HFF-Myc (cell line): Measurements from ENCODE around the gene NT5M.

Experiments
- DNase-seq: peaks from one replicate; pipeline ENCODE4 v3.0.0-alpha.2; 2011; ENCODE audit warnings: low read depth; ENCODE audit errors: extremely low read depth
- H3K4me3 ChIP-seq: replicated peaks from 2 replicates; pipeline ENCODE4 v1.5.1; 2011; ENCODE audit warnings: low read depth, mild to moderate bottlenecking, control low read depth, low read length
- TF ChIP-seq, protein P1 (sequence below): IDR thresholded peaks from 2 replicates; pipeline ENCODE4 v1.5.1; 2012; ENCODE audit warnings: mild to moderate bottlenecking, low read depth, low read length, control low read depth; ENCODE audit errors: missing control alignments

NT5M gene

DNA sequence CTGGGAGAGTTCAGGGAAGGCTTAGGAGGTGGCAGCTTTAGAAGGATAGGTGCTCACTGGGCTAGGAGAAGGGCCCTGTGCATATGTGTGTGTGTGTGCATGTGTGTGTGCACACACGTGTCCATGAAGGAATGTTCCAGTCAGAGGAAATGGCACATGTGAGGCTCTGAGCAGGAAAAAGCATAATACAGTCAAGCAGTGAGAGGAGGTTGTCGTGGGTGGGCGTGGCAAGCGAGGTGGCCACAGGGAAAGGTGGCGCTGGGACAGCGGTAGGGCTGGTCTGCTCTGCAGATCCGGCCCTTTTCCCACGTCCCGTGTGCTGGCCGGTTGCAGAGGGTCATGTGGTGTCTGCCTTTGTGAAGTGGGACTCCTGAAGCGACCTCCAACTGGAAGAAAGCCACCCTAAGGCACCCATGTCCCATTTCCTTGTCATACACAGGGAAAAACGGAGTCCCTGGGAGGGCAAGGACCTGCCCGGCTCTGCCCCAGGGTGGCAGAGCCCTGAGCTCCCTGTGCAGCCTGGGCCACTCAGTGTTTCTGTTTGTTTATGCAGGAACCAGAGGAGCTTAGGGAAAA lies 40.1 kb downstream of the NT5M start:
- no peak overlapping the region for H3K4me3 ChIP-seq
- DNase-seq, result no peak
- TF ChIP-seq, protein P1, sequence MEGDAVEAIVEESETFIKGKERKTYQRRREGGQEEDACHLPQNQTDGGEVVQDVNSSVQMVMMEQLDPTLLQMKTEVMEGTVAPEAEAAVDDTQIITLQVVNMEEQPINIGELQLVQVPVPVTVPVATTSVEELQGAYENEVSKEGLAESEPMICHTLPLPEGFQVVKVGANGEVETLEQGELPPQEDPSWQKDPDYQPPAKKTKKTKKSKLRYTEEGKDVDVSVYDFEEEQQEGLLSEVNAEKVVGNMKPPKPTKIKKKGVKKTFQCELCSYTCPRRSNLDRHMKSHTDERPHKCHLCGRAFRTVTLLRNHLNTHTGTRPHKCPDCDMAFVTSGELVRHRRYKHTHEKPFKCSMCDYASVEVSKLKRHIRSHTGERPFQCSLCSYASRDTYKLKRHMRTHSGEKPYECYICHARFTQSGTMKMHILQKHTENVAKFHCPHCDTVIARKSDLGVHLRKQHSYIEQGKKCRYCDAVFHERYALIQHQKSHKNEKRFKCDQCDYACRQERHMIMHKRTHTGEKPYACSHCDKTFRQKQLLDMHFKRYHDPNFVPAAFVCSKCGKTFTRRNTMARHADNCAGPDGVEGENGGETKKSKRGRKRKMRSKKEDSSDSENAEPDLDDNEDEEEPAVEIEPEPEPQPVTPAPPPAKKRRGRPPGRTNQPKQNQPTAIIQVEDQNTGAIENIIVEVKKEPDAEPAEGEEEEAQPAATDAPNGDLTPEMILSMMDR, result no peak

GRCh38 chr17:17343896-17344506 lies 40.8 kb downstream of the NT5M start:
- no peak overlapping the region for H3K4me3 ChIP-seq
- no peak for DNase-seq
- TF ChIP-seq, protein P1, result no peak

DNA sequence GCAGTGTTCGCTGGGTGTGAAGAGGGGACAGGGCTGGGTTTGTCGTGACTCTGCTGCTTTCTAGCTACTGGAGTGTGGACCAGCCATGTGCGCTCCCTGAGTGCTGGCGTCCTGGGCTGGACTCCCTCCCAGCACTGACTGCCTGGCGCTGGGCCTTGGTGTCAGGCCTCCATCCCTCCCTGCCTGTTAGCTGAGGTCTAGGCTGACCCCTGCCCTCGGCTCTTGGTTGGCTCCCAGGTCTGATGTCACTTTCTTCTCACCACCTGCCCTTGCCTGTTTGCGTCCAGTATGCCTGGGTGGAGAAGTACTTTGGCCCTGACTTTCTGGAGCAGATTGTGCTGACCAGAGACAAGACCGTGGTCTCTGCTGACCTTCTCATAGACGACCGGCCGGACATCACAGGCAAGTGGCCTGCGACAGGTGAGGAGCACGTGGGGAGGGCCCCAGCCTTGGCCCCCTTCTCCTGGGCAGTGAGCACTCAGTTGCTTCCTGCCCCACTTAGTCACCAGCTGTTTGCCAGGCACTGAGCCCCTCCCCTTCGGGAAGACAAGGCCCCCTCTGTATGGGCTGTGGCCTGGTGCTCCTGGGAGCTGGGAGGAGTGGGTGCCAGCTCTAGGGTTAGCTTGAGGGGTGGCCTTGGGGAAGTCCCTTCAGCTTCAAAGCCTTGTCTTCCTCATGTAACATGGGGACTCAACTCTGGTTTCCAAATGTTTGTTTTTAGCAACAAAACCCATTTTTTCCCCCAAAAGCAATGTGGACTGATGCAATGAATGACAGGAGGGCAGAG lies 41.5 kb downstream of the NT5M start:
- no peak for DNase-seq
- H3K4me3 ChIP-seq, result no peak overlapping the region
- TF ChIP-seq, protein P1, result no peak

GRCh38 chr17:17345294-17345597 lies 42.1 kb downstream of the NT5M start:
- no peak overlapping the region for H3K4me3 ChIP-seq
- DNase-seq, result no peak
- TF ChIP-seq, protein P1, result no peak

- H3K4me3 ChIP-seq, result no peak overlapping the region
- no peak for DNase-seq
- TF ChIP-seq, protein P1, result no peak
Measured at GRCh38 chr17:17345686-17346427, 42.7 kb downstream of the NT5M start.

DNA sequence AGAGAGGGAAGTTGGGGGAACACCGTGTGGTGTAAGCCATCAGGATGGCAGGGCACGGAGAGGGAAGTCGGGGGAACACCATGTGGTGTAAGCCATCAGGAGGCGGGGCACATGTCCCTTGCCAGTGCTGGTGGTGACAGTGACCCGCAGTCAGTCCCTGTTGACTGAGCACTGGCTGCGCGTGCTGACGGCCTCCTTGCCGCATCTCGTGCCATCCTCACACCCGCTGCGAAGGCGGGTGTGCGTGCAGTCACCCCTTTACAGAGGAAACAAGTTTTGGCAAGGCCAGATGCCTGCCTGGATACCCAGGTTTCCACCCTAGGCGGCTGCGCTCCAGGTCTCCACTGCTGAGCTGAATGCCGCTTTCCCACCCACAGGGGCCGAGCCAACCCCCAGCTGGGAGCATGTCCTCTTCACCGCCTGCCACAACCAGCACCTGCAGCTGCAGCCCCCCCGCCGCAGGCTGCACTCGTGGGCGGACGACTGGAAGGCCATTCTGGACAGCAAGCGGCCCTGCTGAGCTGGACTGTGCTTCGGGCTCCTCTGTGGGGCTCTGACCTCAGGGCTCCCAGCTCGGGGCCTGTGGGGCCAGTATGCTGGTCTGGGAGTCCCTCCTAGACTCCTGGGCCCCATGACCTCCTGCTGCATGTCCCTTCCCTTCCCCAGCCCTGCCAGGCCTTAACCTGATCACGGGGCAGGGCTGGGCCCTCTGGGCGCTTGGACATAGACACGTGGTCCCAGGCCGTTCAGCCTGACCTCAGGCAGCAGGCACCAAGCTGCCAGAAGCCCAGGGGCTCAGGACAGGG lies 43.5 kb downstream of the NT5M start:
- DNase-seq, result no peak
- TF ChIP-seq, protein P1, result no peak
- no peak overlapping the region for H3K4me3 ChIP-seq
